ENCODE data around the gene ASCC1. TPM values are rescaled to one million over a fixed set of nuclear protein-coding genes. Genes with fewer than 3 reads are reported as not detected.

Gene ASCC1
- total and polyA plus RNA-seq, 2 experiments from 2014 or later, result 25.2 to 30.0 TPM

GRCh38 chr10:72177454-72177853 is 38.6 kb downstream of the ASCC1 start:
- H3K79me2 ChIP-seq (ENCODE audit: insufficient read depth), result no peaks in the 10 kb centered on the region
- H3K9ac ChIP-seq, result no peak overlapping the region
- H3K4me1 ChIP-seq (ENCODE audit: insufficient read depth), result peaks cover 26% of the 10 kb centered on the region
- no peaks in the 10 kb centered on the region for H3K9me2 ChIP-seq (ENCODE audit: insufficient read depth)
- H3K4me2 ChIP-seq (ENCODE audit: unreplicated experiment), result no peak overlapping the region
- DNase-seq, result no peak
- H3K27ac ChIP-seq, result no peak overlapping the region
- no peaks in the 10 kb centered on the region for H3K27me3 ChIP-seq (replicated peaks; ENCODE audit: insufficient read depth)
- no peak overlapping the region for H3K4me3 ChIP-seq
- H4K20me1 ChIP-seq (ENCODE audit: insufficient read depth), result no peaks in the 10 kb centered on the region
- peaks cover 35% of the 10 kb centered on the region for H3F3A ChIP-seq (ENCODE audit: insufficient read depth)
- 99 to 100% methylated on average over 2 of the region's 2 CpGs for WGBS, 2 experiments (ENCODE audit: low coverage in 1 of 2, low lambda C conversion rate in 2 of 2, missing lambda C conversion rate in 2 of 2)
- no peaks in the 10 kb centered on the region for H3K9me3 ChIP-seq (ENCODE audit: low read depth)
- TF ChIP-seq EZH2 (IDR thresholded peaks at IDR 0.05; ENCODE audit: insufficient read depth, poor library complexity, severe bottlenecking) (no peak), EZH2phosphoT487 (IDR thresholded peaks at IDR 0.05; ENCODE audit: insufficient read depth, low read depth) (no peak)
- no peak overlapping the region for H2AFZ ChIP-seq
- H3K36me3 ChIP-seq (ENCODE audit: low read depth), result 0 out of 2 replicates have a peak, but pooled peaks cover 3% of the 10 kb centered on the region
- in situ Hi-C loops (cut with MboI), result no loop called here

- Histone ChIP-seq H3K9me2 (ENCODE audit: insufficient read depth) (no peaks in the 10 kb centered on the region), H3K4me3 (no peak overlapping the region), H3K36me3 (ENCODE audit: low read depth) (0 out of 2 replicates have a peak, but pooled peaks cover 3% of the 10 kb centered on the region), H3K27ac (no peak overlapping the region), H2AFZ (no peak overlapping the region), H3K9me3 (ENCODE audit: low read depth) (no peaks in the 10 kb centered on the region), H3K4me1 (ENCODE audit: insufficient read depth) (peaks cover 26% of the 10 kb centered on the region), H3K4me2 (ENCODE audit: unreplicated experiment) (no peak overlapping the region), H3K27me3 (replicated peaks; ENCODE audit: insufficient read depth) (no peaks in the 10 kb centered on the region), H4K20me1 (ENCODE audit: insufficient read depth) (no peaks in the 10 kb centered on the region), H3K79me2 (ENCODE audit: insufficient read depth) (no peaks in the 10 kb centered on the region), H3K9ac (no peak overlapping the region), H3F3A (ENCODE audit: insufficient read depth) (peaks cover 35% of the 10 kb centered on the region)
- no peak for DNase-seq
- 96 to 98% methylated on average over 2 of the region's 2 CpGs for WGBS, 2 experiments (ENCODE audit: low coverage in 1 of 2, low lambda C conversion rate in 2 of 2, missing lambda C conversion rate in 2 of 2)
- no peak for TF ChIP-seq EZH2 (IDR thresholded peaks at IDR 0.05; ENCODE audit: insufficient read depth, poor library complexity, severe bottlenecking)
- no peak for TF ChIP-seq EZH2phosphoT487 (IDR thresholded peaks at IDR 0.05; ENCODE audit: insufficient read depth, low read depth)
- in situ Hi-C loops (cut with MboI), result no loop called here
These were observed 39.4 kb downstream of the ASCC1 start for GRCh38 chr10:72176701-72177100.

GRCh38 chr10:72175149-72175548 is 40.9 kb downstream of the ASCC1 start:
- H3K9ac ChIP-seq, result peak overlapping the region; percentile 15; the same call in 1 of the 2 replicates
- 0 out of 2 replicates have a peak, but pooled peaks cover 3% of the 10 kb centered on the region for H3K36me3 ChIP-seq (ENCODE audit: low read depth)
- H3K9me3 ChIP-seq (ENCODE audit: low read depth), result no peaks in the 10 kb centered on the region
- no peak for TF ChIP-seq EZH2 (IDR thresholded peaks at IDR 0.05; ENCODE audit: insufficient read depth, poor library complexity, severe bottlenecking)
- TF ChIP-seq EZH2phosphoT487 (IDR thresholded peaks at IDR 0.05; ENCODE audit: insufficient read depth, low read depth), result no peak
- DNase-seq, result peak; percentile 77
- H3K79me2 ChIP-seq (ENCODE audit: insufficient read depth), result no peaks in the 10 kb centered on the region
- no peaks in the 10 kb centered on the region for H4K20me1 ChIP-seq (ENCODE audit: insufficient read depth)
- no peak overlapping the region for H3K4me3 ChIP-seq
- H3K27me3 ChIP-seq (replicated peaks; ENCODE audit: insufficient read depth), result no peaks in the 10 kb centered on the region
- H3K4me1 ChIP-seq (ENCODE audit: insufficient read depth), result peaks cover 41% of the 10 kb centered on the region
- 0 to 4% methylated on average over 1 of the region's 1 CpG for WGBS, 2 experiments (ENCODE audit: low coverage in 1 of 2, low lambda C conversion rate in 2 of 2, missing lambda C conversion rate in 2 of 2)
- peak overlapping the region; percentile 57 for H3K4me2 ChIP-seq (ENCODE audit: unreplicated experiment)
- H2AFZ ChIP-seq, result peak overlapping the region; percentile 25; the same call in 1 of the 2 replicates
- in situ Hi-C loops (cut with MboI), result no loop called here
- peak overlapping the region; percentile 57 for H3K27ac ChIP-seq
- H3K9me2 ChIP-seq (ENCODE audit: insufficient read depth), result no peaks in the 10 kb centered on the region
- H3F3A ChIP-seq (ENCODE audit: insufficient read depth), result peaks cover 51% of the 10 kb centered on the region

GRCh38 chr10:72174297-72174662 is 41.8 kb downstream of the ASCC1 start:
- Histone ChIP-seq H4K20me1 (ENCODE audit: insufficient read depth) (no peaks in the 10 kb centered on the region), H3K79me2 (ENCODE audit: insufficient read depth) (no peaks in the 10 kb centered on the region), H3K27me3 (replicated peaks; ENCODE audit: insufficient read depth) (no peaks in the 10 kb centered on the region), H3K4me3 (no peak overlapping the region), H3K9me3 (ENCODE audit: low read depth) (no peaks in the 10 kb centered on the region), H2AFZ (no peak overlapping the region), H3F3A (ENCODE audit: insufficient read depth) (peaks cover 54% of the 10 kb centered on the region), H3K9ac (no peak overlapping the region), H3K36me3 (ENCODE audit: low read depth) (0 out of 2 replicates have a peak, but pooled peaks cover 3% of the 10 kb centered on the region), H3K27ac (no peak overlapping the region), H3K4me1 (ENCODE audit: insufficient read depth) (peaks cover 42% of the 10 kb centered on the region), H3K4me2 (ENCODE audit: unreplicated experiment) (no peak overlapping the region), H3K9me2 (ENCODE audit: insufficient read depth) (no peaks in the 10 kb centered on the region)
- TF ChIP-seq EZH2 (IDR thresholded peaks at IDR 0.05; ENCODE audit: insufficient read depth, poor library complexity, severe bottlenecking), result no peak
- no peak for TF ChIP-seq EZH2phosphoT487 (IDR thresholded peaks at IDR 0.05; ENCODE audit: insufficient read depth, low read depth)
- in situ Hi-C loops (cut with MboI), result no loop called here
- DNase-seq, result no peak

Data from GM23248 (cell line).